Measurements from ENCODE around the gene GPSM1. TPM values are rescaled to one million over a fixed set of nuclear protein-coding genes. Genes with fewer than 3 reads are reported as not detected.

Gene GPSM1
- total RNA-seq, 1 experiment from 2014 or later: 24.7 TPM

- Histone ChIP-seq H3K9me3 (ENCODE audit: control insufficient read depth, low read depth, low read length) (no peaks in the 10 kb centered on the region), H3K56ac (ENCODE audit: insufficient read length, low read depth, low read length) (no peak overlapping the region), H3K14ac (ENCODE audit: insufficient read depth, low read length) (no peak overlapping the region), H3T11ph (ENCODE audit: low read length) (no peak overlapping the region), H3K18ac (ENCODE audit: insufficient read length, low read depth, low read length) (no peak overlapping the region), H4K8ac (replicated peaks; ENCODE audit: insufficient read length, low read depth, low read length) (no peak overlapping the region), H3K23me2 (ENCODE audit: insufficient read length, low read depth, low read length, poor library complexity, severe bottlenecking) (peaks cover 3% of the 10 kb centered on the region), H2AK5ac (ENCODE audit: insufficient read length, low read length) (no peak overlapping the region), H4K20me1 (ENCODE audit: control insufficient read depth, insufficient read depth, insufficient read length) (no peaks in the 10 kb centered on the region), H2BK120ac (ENCODE audit: low read depth, low read length, poor library complexity, severe bottlenecking) (no peak overlapping the region), H3K27me3 (ENCODE audit: insufficient read depth, low read length) (no peaks in the 10 kb centered on the region), H4K91ac (ENCODE audit: insufficient read length, low read depth, low read length) (no peak overlapping the region), H3K27ac (ENCODE audit: insufficient read length, low read depth, low read length) (no peak overlapping the region), H4K5ac (ENCODE audit: insufficient read length, low read depth, low read length) (no peak overlapping the region), H3K9ac (ENCODE audit: extremely low read depth, insufficient read length, low read length) (no peak overlapping the region), H3K23ac (ENCODE audit: insufficient read length, low read depth, low read length) (no peak overlapping the region), H2BK20ac (ENCODE audit: low read depth, low read length, poor library complexity, severe bottlenecking) (no peak overlapping the region), H3K4me2 (ENCODE audit: insufficient read depth, insufficient read length, low read length) (no peak overlapping the region), H3K4ac (ENCODE audit: low read depth, low read length) (no peak overlapping the region), H2BK12ac (ENCODE audit: insufficient read length, low read depth, low read length) (no peak overlapping the region), H2AFZ (ENCODE audit: low read length) (no peak overlapping the region), H3K79me1 (ENCODE audit: insufficient read depth, low read depth, low read length, poor library complexity, severe bottlenecking) (no peaks in the 10 kb centered on the region), H3K4me1 (ENCODE audit: insufficient read depth, low read length) (no peaks in the 10 kb centered on the region), H2BK5ac (ENCODE audit: insufficient read length, low read length) (no peak overlapping the region), H3K79me2 (ENCODE audit: insufficient read depth, low read length) (no peaks in the 10 kb centered on the region), H2BK15ac (ENCODE audit: low read depth, low read length) (no peak overlapping the region)
- Mint-ChIP-seq H3K4me3 (no peak overlapping the region), H3K27ac (no peak overlapping the region), H3K4me1 (peaks cover 4 to 10% of the 10 kb centered on the region in 2 experiments; a peak in 2 of 4 replicates), H3K9me3 (peaks cover 0 to 3% of the 10 kb centered on the region in 2 experiments; a peak in 2 of 5 replicates), H3K36me3 (ENCODE audit: insufficient read depth in 1 of 3, low read depth in 3 of 3) (no peaks in the 10 kb centered on the region), H3K27me3 (ENCODE audit: low read depth) (peaks cover 3% of the 10 kb centered on the region; the same call in 1 of the 2 replicates)
- no peak for DNase-seq
- TF ChIP-seq CTCF (conservative IDR thresholded peaks at IDR 0.05): no peak
- WGBS (ENCODE audit: extremely low coverage, insufficient read length, low lambda C conversion rate): no CpG with 5 or more reads among the region's 6 CpGs
Measured at GRCh38 chr9:136279471-136279870, 47.9 kb upstream of the GPSM1 start.
